GM21737 (cell line): Measurements from ENCODE around the gene NASP.

Experiments
- ATAC-seq: cut with Tn5 transposase; IDR thresholded peaks from one replicate; pipeline ENCODE4 v1.9.1; 2021; ENCODE audit warnings: mild to moderate bottlenecking, moderate library complexity; ENCODE audit not compliant: unreplicated experiment

Gene NASP

GRCh38 chr1:45619149-45619921, 35.5 kb downstream of the NASP start:
- no peak for ATAC-seq

GRCh38 chr1:45620588-45621500, 37.0 kb downstream of the NASP start:
- ATAC-seq, result no peak

GRCh38 chr1:45621501-45621836, 37.6 kb downstream of the NASP start:
- no peak for ATAC-seq

GRCh38 chr1:45621895-45622523, 38.2 kb downstream of the NASP start:
- ATAC-seq, result no peak

DNA sequence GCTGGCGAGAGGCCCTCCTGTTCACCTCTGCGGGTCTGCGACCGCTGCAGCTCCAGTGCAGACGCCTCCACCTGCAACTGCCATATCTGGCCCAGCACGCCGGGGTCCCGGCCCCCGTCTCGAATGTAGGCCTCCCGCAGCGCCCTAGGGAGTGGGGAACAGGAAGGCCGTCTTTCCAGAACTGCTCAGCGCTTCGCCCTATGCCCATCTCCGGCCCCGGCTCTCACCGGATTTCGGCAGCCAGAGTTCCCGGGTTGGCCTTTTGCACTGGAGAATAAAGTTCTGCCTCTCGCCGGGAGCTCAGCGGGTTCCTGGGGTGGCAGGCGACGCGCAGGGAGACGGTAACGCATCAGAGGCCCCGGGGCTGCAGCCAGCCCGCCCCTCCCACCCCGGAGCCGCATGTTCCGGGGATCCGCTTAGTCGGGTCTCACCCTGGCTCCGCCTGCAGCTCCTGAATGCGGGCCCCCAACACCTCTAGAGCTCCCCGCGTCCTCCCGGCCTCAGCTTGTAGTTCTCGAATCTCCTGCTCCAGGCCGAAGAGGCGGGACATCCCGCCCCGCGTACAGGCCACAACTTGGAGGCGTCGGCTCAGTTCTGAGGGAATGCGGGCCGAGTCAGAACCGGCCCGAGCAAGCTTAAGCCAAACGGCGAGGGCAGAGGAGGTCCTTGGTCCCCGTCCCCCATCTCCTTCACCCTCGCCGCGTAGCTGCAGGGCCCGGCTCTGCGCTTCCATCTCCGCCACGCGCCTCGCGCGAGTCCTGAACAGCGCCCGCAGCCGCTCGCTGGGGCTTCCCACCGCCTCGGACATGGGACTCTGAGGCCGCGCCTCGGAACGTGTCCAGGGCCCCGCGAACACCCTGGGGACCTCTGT, 38.9 kb downstream of the NASP start:
- ATAC-seq, result no peak

- ATAC-seq, result no peak
Measured at GRCh38 chr1:45623972-45624371, 40.1 kb downstream of the NASP start, which contains the start of gene CCDC17. TSS of gene CCDC17 (minus strand) at chr1:45624054. CDS start at chr1:45623909, 145 bp downstream.

- ATAC-seq, result no peak
Measured at GRCh38 chr1:45629035-45629434, 45.2 kb downstream of the NASP start.

DNA sequence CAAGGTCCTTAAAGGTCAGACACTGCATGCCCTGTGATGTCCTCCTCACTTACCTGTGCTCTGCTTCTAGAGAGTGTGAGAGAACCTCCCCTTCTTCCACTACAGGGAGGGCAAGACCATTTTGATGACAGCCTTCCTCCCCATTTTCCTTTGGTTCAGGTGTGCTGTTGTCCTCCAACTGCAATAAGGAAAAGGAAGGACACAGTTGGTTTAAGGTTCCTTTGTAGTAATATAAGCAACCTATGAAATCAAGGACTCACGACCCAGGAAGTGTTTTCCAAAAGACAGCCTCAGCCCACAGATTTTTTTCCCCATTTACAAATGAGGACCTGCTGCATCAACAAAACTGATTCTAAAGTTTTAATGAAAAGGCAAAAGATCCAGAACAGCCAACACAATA, 46.6 kb downstream of the NASP start:
- no peak for ATAC-seq

- ATAC-seq, result no peak
Measured at GRCh38 chr1:45635211-45635610, 51.4 kb downstream of the NASP start.

DNA sequence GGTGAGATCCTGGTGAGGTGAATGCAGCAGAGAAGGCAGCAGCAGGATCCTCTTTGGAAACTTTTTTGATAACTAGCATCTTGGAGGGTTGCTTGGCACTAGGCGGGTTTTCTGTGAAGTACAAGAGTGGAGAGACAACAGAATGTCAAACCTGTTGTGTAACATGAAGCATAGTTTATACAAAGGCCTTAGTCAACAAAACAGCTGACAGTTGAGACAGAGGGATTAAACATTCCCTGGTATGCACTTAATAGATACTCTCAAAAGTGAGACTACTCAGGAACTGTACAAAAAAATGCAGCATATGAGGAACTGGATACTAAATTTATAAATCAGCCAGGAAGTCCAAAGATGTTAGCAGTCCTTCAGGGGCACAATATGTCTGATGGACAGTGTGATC, 56.5 kb downstream of the NASP start:
- no peak for ATAC-seq

- ATAC-seq, result no peak
Measured at GRCh38 chr1:45643321-45643720, 59.5 kb downstream of the NASP start.

DNA sequence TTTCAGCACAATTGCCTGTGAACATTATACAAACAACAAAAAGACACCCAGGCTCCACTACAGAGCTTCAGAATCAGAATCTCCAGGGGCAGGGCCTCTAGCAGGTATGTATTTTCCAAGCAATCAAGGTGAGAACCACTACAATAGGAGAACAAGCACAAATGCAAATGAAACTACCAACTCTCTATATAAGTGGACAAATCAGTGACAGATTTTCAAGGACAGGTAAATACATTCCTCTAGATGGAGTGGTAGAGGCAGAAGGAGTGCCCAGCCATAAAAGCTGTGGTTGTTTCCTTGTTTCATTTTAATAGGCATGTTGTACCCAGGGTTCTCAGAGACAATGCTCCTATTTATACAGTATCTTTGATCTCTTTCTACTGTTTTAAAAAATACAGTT, 60.1 kb downstream of the NASP start:
- ATAC-seq, result no peak

- ATAC-seq, result no peak
Measured at GRCh38 chr1:45644661-45645060, 60.8 kb downstream of the NASP start.

- no peak for ATAC-seq
Measured at GRCh38 chr1:45647248-45648021, 63.6 kb downstream of the NASP start.

GRCh38 chr1:45654540-45655280, 70.9 kb downstream of the NASP start:
- ATAC-seq, result no peak

DNA sequence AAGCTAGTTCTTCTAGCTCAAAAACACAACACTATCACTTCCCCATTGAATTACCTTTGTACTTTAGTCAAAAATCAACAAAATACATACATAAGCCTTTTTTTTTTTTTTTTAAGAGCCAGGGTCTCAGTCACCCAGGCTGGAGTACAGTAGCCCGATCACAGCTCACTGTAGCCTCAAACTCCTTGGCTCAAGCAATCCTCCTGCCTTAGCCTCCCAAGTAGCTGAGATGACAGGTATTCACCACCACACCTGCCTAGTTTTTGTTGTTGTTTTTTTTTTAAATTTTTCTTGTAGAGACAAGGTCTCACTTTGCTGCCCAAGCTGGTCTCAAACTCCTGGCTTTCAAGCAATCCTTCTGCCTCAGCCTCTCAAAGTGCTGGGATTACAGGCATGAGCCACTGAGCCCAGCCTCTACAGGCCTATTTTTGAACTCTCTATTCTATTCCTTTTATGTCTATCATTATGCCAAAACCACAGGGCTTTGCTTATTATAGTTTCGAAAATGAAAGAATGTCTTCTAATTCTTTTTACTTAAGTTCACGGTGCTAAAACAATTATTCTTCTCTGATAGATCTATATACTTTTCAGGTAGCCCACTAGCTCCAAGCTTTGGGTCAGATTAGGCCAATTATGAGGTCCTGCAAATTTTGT, 72.9 kb downstream of the NASP start:
- ATAC-seq, result no peak

DNA sequence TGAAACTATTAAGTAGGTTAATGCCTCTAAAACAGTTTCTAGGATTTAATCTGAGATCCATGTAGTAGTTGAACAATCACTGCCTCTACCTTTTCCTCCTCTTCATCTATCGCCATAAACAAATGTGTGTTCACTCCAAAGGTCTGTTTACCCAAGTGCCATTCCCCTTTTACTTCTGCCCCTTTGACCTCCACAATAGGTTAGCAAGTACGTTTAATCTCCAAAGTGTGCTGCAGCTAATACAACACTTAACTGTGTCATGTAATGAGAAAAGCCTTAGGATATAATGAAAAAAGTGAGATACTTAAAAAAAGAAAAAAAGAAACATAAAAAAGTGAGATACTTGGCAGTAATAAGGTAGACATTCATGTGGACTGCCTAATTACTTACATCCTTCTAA, 74.3 kb downstream of the NASP start:
- ATAC-seq, result no peak

DNA sequence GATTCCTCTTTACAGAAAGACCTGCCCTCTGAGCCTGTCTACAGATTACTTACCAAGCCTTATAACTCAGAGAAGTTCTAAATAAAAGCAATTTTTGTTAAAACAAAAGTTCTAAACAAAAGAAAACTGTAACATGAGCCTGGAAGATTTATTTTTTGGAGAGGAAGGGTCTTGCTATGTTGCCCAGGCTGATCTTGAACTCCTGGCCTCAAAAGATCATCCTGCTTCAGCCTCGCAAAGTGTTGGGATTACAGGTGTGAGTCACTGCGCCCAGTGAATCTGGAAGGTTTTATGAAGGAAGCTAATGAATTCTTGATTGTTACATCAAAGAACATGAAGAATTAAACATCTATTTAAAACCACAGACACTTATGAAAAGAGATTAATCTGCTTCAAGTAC, 75.4 kb downstream of the NASP start:
- no peak for ATAC-seq

GRCh38 chr1:45660336-45660735, 76.5 kb downstream of the NASP start:
- ATAC-seq, result no peak
